Measurements from ENCODE around the gene BAZ2A.

- TF ChIP-seq CTCF (conservative IDR thresholded peaks at IDR 0.05; ENCODE audit: low read length) (no peak), EZH2phosphoT487 (IDR thresholded peaks at IDR 0.05; ENCODE audit: borderline replicate concordance) (no peak)
These were observed 39.0 kb downstream of the BAZ2A start for GRCh38 chr12:56591126-56591525.
